Osteocyte (in vitro differentiated cells): ENCODE results near the gene CABP1. TPM values are rescaled to one million over a fixed set of nuclear protein-coding genes. Genes with fewer than 3 reads are reported as not detected.

Experiments
- DNase-seq: peaks from one replicate; pipeline ENCODE4 v3.0.0; 2021; ENCODE audit warnings: mixed read lengths; ENCODE audit not compliant: unreplicated experiment; ENCODE audit errors: extremely low spot score
- H3K27ac Mint-ChIP-seq: one replicate; pipeline ENCODE4 v1.8.0; 2021; ENCODE audit warnings: mild to moderate bottlenecking, mixed read lengths; ENCODE audit not compliant: unreplicated experiment
- H3K27me3 Mint-ChIP-seq: one replicate; pipeline ENCODE4 v1.8.0; 2021; ENCODE audit warnings: mixed read lengths; ENCODE audit not compliant: unreplicated experiment
- H3K36me3 Mint-ChIP-seq: one replicate; pipeline ENCODE4 v1.8.0; 2021; ENCODE audit warnings: mixed read lengths; ENCODE audit not compliant: unreplicated experiment
- H3K4me1 Mint-ChIP-seq: one replicate; pipeline ENCODE4 v1.8.0; 2021; ENCODE audit warnings: mixed read lengths; ENCODE audit not compliant: unreplicated experiment
- H3K4me3 Mint-ChIP-seq: one replicate; pipeline ENCODE4 v1.8.0; 2021; ENCODE audit warnings: mild to moderate bottlenecking, moderate library complexity, mixed read lengths; ENCODE audit not compliant: unreplicated experiment
- H3K9me3 Mint-ChIP-seq: one replicate; pipeline ENCODE4 v1.8.0; 2021; ENCODE audit warnings: mixed read lengths; ENCODE audit not compliant: unreplicated experiment
- total RNA-seq: library from RNA; stranded (reverse); gene quantifications from 2 replicates; pipeline ENCODE4 v1.2.1, GENCODE V29; 2021
- TF ChIP-seq, protein P1 (sequence below): fragments of 200-600 bp; sonication (generic); IDR thresholded peaks from 2 replicates; pipeline ENCODE4 v1.5.0; 2021; ENCODE audit warnings: antibody characterized with exemption, mild to moderate bottlenecking, moderate library complexity

Gene CABP1
- total RNA-seq, 1 donor from 2014 or later: not detected

DNA sequence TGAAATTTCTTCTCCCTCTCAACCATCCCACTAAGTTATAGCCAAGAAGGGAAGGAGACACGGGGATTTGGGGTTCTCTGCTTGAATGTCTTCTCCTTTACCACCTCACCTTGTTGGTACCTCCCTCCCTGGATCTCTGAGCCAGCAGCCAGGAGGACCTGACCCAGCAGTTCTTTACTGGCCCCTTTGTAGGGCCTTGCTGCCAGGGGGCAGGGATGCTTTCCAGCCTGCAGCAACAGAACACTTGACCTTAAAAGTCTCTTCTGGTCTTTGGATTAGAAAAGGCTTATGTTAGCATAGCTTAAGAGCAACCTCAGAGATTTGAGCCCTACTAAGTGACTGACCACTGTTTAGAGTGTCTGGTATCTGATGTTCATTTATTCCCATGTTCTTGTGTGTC lies 56.9 kb downstream of the CABP1 start:
- Mint-ChIP-seq H3K27me3 (no peaks in the 10 kb centered on the region), H3K4me3 (no peak overlapping the region)

DNA sequence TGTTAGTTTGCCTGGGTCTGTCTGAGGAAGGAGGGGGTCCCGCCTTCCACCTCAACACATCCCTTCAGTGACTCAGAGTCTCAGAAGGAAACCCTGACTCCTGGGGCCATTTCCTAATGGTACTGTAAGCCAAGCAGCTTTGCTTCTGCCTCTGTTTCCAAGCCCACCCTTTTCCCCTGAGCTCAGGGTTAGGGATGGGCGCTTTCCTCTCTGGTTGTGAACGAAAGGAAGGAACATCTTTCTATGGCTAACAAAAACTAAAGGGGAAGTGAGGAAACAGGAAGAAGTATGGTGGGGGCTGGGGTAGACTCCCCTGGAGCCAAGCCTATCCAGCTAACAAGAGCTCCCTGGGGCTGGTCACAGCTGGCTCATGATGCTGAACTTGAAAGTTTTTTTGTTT lies 58.2 kb downstream of the CABP1 start:
- H3K27me3 Mint-ChIP-seq: no peaks in the 10 kb centered on the region
- H3K9me3 Mint-ChIP-seq: no peaks in the 10 kb centered on the region
- DNase-seq: no peak
- TF ChIP-seq, protein P1, sequence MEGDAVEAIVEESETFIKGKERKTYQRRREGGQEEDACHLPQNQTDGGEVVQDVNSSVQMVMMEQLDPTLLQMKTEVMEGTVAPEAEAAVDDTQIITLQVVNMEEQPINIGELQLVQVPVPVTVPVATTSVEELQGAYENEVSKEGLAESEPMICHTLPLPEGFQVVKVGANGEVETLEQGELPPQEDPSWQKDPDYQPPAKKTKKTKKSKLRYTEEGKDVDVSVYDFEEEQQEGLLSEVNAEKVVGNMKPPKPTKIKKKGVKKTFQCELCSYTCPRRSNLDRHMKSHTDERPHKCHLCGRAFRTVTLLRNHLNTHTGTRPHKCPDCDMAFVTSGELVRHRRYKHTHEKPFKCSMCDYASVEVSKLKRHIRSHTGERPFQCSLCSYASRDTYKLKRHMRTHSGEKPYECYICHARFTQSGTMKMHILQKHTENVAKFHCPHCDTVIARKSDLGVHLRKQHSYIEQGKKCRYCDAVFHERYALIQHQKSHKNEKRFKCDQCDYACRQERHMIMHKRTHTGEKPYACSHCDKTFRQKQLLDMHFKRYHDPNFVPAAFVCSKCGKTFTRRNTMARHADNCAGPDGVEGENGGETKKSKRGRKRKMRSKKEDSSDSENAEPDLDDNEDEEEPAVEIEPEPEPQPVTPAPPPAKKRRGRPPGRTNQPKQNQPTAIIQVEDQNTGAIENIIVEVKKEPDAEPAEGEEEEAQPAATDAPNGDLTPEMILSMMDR: no peak
- no peaks in the 10 kb centered on the region for H3K4me1 Mint-ChIP-seq
- peaks cover 51% of the 10 kb centered on the region for H3K36me3 Mint-ChIP-seq
- H3K4me3 Mint-ChIP-seq: no peak overlapping the region
- H3K27ac Mint-ChIP-seq: no peak overlapping the region

More for the DNA sequence above, 56.9 kb downstream of the CABP1 start:
- peaks cover 53% of the 10 kb centered on the region for H3K36me3 Mint-ChIP-seq
- peaks cover 5% of the 10 kb centered on the region for H3K4me1 Mint-ChIP-seq
- no peak overlapping the region for H3K27ac Mint-ChIP-seq
- TF ChIP-seq, protein P1: no peak
- no peaks in the 10 kb centered on the region for H3K9me3 Mint-ChIP-seq
- DNase-seq: no peak

GRCh38 chr12:120699553-120699952 lies 59.1 kb downstream of the CABP1 start:
- H3K36me3 Mint-ChIP-seq: peaks cover 48% of the 10 kb centered on the region
- no peak overlapping the region for H3K4me3 Mint-ChIP-seq
- no peak overlapping the region for H3K27ac Mint-ChIP-seq
- TF ChIP-seq, protein P1: no peak
- no peaks in the 10 kb centered on the region for H3K9me3 Mint-ChIP-seq
- H3K4me1 Mint-ChIP-seq: no peaks in the 10 kb centered on the region
- no peaks in the 10 kb centered on the region for H3K27me3 Mint-ChIP-seq
- no peak for DNase-seq

- no peak for DNase-seq
- Mint-ChIP-seq H3K27ac (no peak overlapping the region), H3K4me3 (no peak overlapping the region), H3K27me3 (no peaks in the 10 kb centered on the region), H3K9me3 (no peaks in the 10 kb centered on the region), H3K4me1 (no peaks in the 10 kb centered on the region), H3K36me3 (peaks cover 34% of the 10 kb centered on the region)
- TF ChIP-seq, protein P1: no peak
These were observed 60.5 kb downstream of the CABP1 start for GRCh38 chr12:120700886-120701285.

DNA sequence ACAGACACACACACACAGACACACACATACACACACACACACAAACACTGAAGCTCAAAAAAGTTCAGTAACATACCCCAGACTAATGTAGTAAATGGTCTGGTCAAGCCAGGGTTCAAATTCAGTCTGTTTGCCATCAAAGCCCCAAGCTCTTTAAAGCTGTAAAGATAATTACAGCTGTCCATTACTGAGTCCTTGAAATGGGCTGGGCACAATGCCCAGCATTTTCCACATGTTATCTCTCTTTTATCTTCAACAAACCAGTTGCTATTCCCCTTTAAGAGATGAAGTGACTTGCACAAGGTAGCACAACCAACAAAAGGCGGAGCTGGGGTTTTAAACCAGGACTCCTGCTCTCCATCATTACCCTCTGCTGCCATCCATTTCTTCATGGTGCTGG lies 62.2 kb downstream of the CABP1 start:
- H3K27me3 Mint-ChIP-seq: no peaks in the 10 kb centered on the region
- no peaks in the 10 kb centered on the region for H3K9me3 Mint-ChIP-seq
- TF ChIP-seq, protein P1: no peak
- DNase-seq: no peak
- H3K36me3 Mint-ChIP-seq: peaks cover 19% of the 10 kb centered on the region
- no peak overlapping the region for H3K4me3 Mint-ChIP-seq
- H3K27ac Mint-ChIP-seq: no peak overlapping the region
- no peaks in the 10 kb centered on the region for H3K4me1 Mint-ChIP-seq
